ENCODE measurements around the gene SPINK6.

GRCh38 chr5:148162038-148162437 is 40.8 kb upstream of the SPINK6 start:
- TF ChIP-seq, protein P1, sequence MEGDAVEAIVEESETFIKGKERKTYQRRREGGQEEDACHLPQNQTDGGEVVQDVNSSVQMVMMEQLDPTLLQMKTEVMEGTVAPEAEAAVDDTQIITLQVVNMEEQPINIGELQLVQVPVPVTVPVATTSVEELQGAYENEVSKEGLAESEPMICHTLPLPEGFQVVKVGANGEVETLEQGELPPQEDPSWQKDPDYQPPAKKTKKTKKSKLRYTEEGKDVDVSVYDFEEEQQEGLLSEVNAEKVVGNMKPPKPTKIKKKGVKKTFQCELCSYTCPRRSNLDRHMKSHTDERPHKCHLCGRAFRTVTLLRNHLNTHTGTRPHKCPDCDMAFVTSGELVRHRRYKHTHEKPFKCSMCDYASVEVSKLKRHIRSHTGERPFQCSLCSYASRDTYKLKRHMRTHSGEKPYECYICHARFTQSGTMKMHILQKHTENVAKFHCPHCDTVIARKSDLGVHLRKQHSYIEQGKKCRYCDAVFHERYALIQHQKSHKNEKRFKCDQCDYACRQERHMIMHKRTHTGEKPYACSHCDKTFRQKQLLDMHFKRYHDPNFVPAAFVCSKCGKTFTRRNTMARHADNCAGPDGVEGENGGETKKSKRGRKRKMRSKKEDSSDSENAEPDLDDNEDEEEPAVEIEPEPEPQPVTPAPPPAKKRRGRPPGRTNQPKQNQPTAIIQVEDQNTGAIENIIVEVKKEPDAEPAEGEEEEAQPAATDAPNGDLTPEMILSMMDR (IDR thresholded peaks at IDR 0.05) = no peak
- no peak for TF ChIP-seq POLR2A (IDR thresholded peaks at IDR 0.05)

Data from right lobe of liver (tissue), 4 donors.